Smooth muscle cell (in vitro differentiated cells): ENCODE measurements around the gene MROH2A. TPM values are rescaled to one million over a fixed set of nuclear protein-coding genes. Genes with fewer than 3 reads are reported as not detected.

Source experiments
- DNase-seq: peaks from one replicate; lab custom pipeline; 2025; ENCODE audit not compliant: unreplicated experiment; lab: John Stamatoyannopoulos, UW
- H2AFZ ChIP-seq: fragments of 200-600 bp; sonication (generic); 2 replicates; pipeline ENCODE4 v1.6.0; 2016; ENCODE audit warnings: antibody characterized with exemption, low read depth, mild to moderate bottlenecking
- H3F3A ChIP-seq: fragments of 200-600 bp; sonication (generic); 2 replicates; pipeline ENCODE4 v1.6.0; 2017; ENCODE audit warnings: antibody characterized with exemption, low read depth
- H3K27ac ChIP-seq: fragments of 200-600 bp; sonication (generic); 2 replicates; pipeline ENCODE4 v1.5.1; 2016; ENCODE audit warnings: low read depth, mild to moderate bottlenecking
- H3K27me3 ChIP-seq: fragments of 200-600 bp; sonication (generic); 2 replicates; pipeline ENCODE4 v1.6.1; 2016; ENCODE audit warnings: low read depth, mild to moderate bottlenecking
- H3K36me3 ChIP-seq: fragments of 200-600 bp; sonication (generic); 2 replicates; pipeline ENCODE4 v1.5.1; 2016; ENCODE audit warnings: low read depth
- H3K4me1 ChIP-seq: fragments of 200-600 bp; sonication (generic); 2 replicates; pipeline ENCODE4 v1.5.1; 2016; ENCODE audit warnings: low read depth
- H3K4me2 ChIP-seq: fragments of 200-600 bp; sonication (generic); 2 replicates; pipeline ENCODE4 v1.6.0; 2016; ENCODE audit warnings: mild to moderate bottlenecking
- H3K4me3 ChIP-seq: fragments of 200-600 bp; sonication (generic); 2 replicates; pipeline ENCODE4 v1.5.1; 2016; ENCODE audit warnings: mild to moderate bottlenecking
- H3K79me2 ChIP-seq: fragments of 200-600 bp; sonication (generic); 2 replicates; pipeline ENCODE4 v1.6.0; 2016; ENCODE audit warnings: low read depth, mild to moderate bottlenecking
- H3K9ac ChIP-seq: fragments of 200-600 bp; sonication (generic); 2 replicates; pipeline ENCODE4 v1.6.0; 2016; ENCODE audit warnings: low read depth
- H3K9me3 ChIP-seq: fragments of 200-600 bp; sonication (generic); replicated peaks from 2 replicates; pipeline ENCODE4 v1.5.1; 2016; ENCODE audit warnings: low read depth
- H4K20me1 ChIP-seq: fragments of 200-600 bp; sonication (generic); 2 replicates; pipeline ENCODE4 v1.6.0; 2016; ENCODE audit warnings: low read depth
- CTCF ChIP-seq: fragments of 200-600 bp; sonication (generic); IDR thresholded peaks from 2 replicates; pipeline ENCODE4 v1.5.1; 2017; ENCODE audit warnings: borderline replicate concordance, mild to moderate bottlenecking, antibody characterized with exemption; ENCODE audit not compliant: insufficient read depth, poor library complexity, severe bottlenecking
- WGBS: methylation state at CpG from one replicate; pipeline ENCODE4 v1.1.7; 2016; ENCODE audit warnings: low lambda C conversion rate; 5-methylcytosine and 5-hydroxymethylcytosine counted together
- polyA plus RNA-seq: library from polyadenylated mRNA; unstranded; fragments of >200 nt; fragmentation: Nextera tagmentation; extraction: Ambion mirVana; gene quantifications from 2 replicates; pipeline ENCODE4 v1.2.1, GENCODE V29; 2016
- total RNA-seq: library from RNA; depleted of rRNA; stranded (reverse); fragments of >200 nt; gene quantifications from 2 replicates; pipeline ENCODE4 v1.2.3, GENCODE V29; 2014

Gene MROH2A
- total and polyA plus RNA-seq, 2 experiments from 2014 or later = not detected

DNA sequence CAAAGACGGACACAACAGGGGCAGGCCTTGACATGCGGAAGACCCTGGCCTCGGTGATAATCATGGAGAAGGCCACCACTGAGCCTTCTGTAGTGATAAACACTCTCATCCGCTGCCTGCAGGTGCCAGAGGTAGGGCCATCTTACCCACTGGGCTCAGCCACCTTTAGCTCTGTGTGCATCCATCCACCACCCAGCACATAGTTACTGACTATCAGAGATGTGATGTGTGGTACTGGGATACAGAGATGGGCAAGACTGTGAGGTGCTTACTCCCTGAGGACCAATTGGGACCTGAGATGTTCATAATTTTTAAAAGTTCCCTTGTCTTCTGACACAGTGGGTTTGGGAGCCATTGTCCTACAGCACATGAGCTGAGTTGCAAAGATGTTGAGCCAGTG lies 1.6 kb downstream of the MROH2A start:
- no peak overlapping the region for H3K27ac ChIP-seq
- no peaks in the 10 kb centered on the region for H3K79me2 ChIP-seq
- no peak overlapping the region for H3K9ac ChIP-seq
- no peak for TF ChIP-seq CTCF
- peaks cover 3% of the 10 kb centered on the region for H3K27me3 ChIP-seq
- no peak for DNase-seq
- no peak overlapping the region for H3K4me2 ChIP-seq
- no peaks in the 10 kb centered on the region for H3K4me1 ChIP-seq
- H3K9me3 ChIP-seq = no peaks in the 10 kb centered on the region
- WGBS = 83% methylated on average over 4 of the region's 4 CpGs
- H4K20me1 ChIP-seq = no peaks in the 10 kb centered on the region
- H3K36me3 ChIP-seq = no peaks in the 10 kb centered on the region
- H3K4me3 ChIP-seq = no peak overlapping the region
- H3F3A ChIP-seq = no peaks in the 10 kb centered on the region
- H2AFZ ChIP-seq = no peak overlapping the region

DNA sequence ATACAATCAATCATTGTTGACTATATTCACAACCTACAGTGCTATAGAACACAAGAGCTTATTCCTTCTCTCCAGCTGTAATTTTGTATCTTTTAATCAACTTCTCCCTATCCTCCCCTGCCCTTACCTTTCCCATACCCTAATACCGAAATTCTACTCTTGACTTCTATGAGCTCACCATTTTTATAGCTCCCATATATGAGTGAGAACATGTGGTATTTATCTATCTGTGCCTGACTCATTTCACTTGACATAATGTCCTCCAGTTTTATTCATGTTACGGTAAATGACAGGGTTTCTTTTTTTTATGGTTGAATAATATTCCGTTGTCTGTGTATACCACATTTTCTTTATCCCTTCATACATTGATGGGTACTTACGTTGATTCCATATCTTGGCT lies 2.6 kb downstream of the MROH2A start:
- no peak overlapping the region for H2AFZ ChIP-seq
- no peak overlapping the region for H3K4me3 ChIP-seq
- no peak overlapping the region for H3K27ac ChIP-seq
- H3K4me1 ChIP-seq = no peaks in the 10 kb centered on the region
- H3K79me2 ChIP-seq = no peaks in the 10 kb centered on the region
- no peaks in the 10 kb centered on the region for H3K9me3 ChIP-seq
- peaks cover 3% of the 10 kb centered on the region for H3K27me3 ChIP-seq
- WGBS = 75% methylated on average over 4 of the region's 4 CpGs
- no peak overlapping the region for H3K4me2 ChIP-seq
- H4K20me1 ChIP-seq = no peaks in the 10 kb centered on the region
- no peak for TF ChIP-seq CTCF
- no peaks in the 10 kb centered on the region for H3F3A ChIP-seq
- H3K9ac ChIP-seq = no peak overlapping the region
- H3K36me3 ChIP-seq = no peaks in the 10 kb centered on the region
- no peak for DNase-seq

GRCh38 chr2:233789554-233789953 lies 11.4 kb downstream of the MROH2A start:
- Histone ChIP-seq H3K36me3 (no peaks in the 10 kb centered on the region), H3K9ac (no peak overlapping the region), H3K4me2 (no peak overlapping the region), H3K4me3 (no peak overlapping the region), H2AFZ (no peak overlapping the region), H3F3A (no peaks in the 10 kb centered on the region), H3K4me1 (no peaks in the 10 kb centered on the region), H3K27me3 (no peaks in the 10 kb centered on the region), H3K9me3 (no peaks in the 10 kb centered on the region), H3K79me2 (no peaks in the 10 kb centered on the region), H3K27ac (no peak overlapping the region), H4K20me1 (no peaks in the 10 kb centered on the region)
- 89% methylated on average over 7 of the region's 7 CpGs for WGBS
- no peak for TF ChIP-seq CTCF
- DNase-seq = no peak

DNA sequence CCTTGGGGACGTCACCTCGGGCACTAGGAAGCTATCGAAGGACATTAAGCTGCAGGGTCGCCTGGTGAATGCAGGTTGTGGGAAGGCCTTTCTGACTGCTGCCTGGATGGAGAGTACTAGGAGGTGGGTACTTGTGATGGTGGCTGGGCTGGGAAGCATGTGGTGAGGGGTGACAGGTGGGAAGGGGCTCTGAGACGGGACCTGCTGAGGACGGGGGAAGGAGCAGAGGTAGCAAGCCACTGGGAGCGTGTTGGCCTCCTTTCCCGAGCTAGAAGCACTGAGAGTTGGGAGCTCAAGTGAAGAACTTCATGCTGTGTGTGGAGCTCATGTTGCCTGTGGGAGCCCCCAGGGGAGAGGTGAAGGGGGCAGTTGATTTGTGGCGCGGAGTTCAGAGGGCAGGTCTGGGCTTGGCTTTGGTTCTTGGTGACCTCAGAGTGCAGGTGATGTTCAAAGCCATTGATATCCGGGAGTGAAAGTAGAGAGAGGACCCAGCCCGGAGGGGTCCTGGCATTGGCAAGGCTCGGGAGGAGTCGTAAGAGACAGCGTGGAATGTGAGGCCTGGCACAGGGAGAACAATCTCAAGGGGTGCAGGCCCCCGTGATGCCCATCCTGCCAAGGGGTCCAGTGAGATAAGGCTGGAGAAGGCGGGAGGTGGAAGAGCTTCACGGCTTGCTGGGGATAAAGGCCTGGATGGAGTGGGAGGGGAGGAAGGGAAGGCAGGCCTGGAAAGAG lies 13.2 kb downstream of the MROH2A start:
- WGBS = 92% methylated on average over 18 of the region's 18 CpGs
- Histone ChIP-seq H3K4me1 (no peaks in the 10 kb centered on the region), H3K4me2 (no peak overlapping the region), H3K9me3 (no peaks in the 10 kb centered on the region), H3K27ac (no peak overlapping the region), H3K9ac (no peak overlapping the region), H2AFZ (no peak overlapping the region), H3K79me2 (no peaks in the 10 kb centered on the region), H3F3A (no peaks in the 10 kb centered on the region), H4K20me1 (no peaks in the 10 kb centered on the region), H3K4me3 (no peak overlapping the region), H3K27me3 (no peaks in the 10 kb centered on the region), H3K36me3 (no peaks in the 10 kb centered on the region)
- TF ChIP-seq CTCF = no peak
- DNase-seq = no peak
